DMS53 treated with DMSO at 0.1 percent for 48 hours (cell line): Measurements from ENCODE around the gene OR1A2.
"Not testable (repeated sequence)": the region's sequence is repeated elsewhere in the genome, so short reads cannot be mapped to it uniquely, and the experiment has no call there.

Experiments
- DNase-seq: peaks from one replicate; lab custom pipeline; 2025; ENCODE audit not compliant: unreplicated experiment; lab: John Stamatoyannopoulos, UW

Gene OR1A2

GRCh38 chr17:3197219-3197618 lies at the start of gene OR1A2:
OR1A2 (plus strand) TSS chr17:3197519; CDS start chr17:3197519, 0 bp downstream.
- no peak for DNase-seq

- DNase-seq: no peak
Measured at GRCh38 chr17:3157218-3157617, 40.1 kb upstream of the OR1A2 start.

DNA sequence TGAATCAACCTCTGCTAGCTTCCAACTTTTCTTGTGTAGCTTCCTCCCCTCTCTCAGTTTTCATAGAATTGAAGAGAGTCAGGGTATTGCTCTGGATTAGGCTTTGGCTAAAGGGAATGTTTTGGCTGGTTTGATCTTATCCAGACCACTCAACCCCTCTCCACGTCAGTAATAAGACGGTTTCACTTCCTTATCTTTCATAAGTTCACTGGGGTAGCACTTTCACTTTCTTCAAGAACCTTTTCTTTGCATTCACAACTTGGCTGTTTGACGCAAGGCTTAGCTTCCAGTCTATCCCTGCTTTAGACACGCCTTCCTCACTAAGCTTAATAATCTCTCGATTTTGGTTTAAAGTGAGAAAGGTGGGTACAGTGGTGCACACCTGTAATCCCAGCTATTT lies 29.7 kb upstream of the OR1A2 start:
- DNase-seq: no peak

DNA sequence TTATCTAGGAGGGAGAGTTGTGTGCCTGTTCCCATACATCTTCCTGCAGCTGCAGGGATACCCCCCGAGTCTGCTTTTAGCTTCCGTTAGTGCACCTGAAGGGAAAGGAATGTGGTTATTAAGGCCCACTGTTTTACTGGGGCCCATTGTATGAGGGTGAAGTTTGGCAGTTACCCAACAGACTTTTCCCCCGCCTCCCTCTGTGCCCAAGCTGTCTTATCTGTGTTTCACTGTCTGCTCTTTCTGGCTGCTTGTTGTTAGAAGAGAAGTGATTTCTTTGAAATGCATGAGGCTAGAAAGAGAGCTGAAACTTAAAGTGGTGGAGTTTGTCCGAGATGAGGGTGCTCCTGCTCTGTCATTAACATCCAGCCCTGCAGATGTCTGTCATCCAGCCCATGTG lies 7.4 kb upstream of the OR1A2 start:
- DNase-seq: no peak

GRCh38 chr17:3207367-3207766 lies 10.0 kb downstream of the OR1A2 start, which contains the start of gene OR1A1:
OR1A1 (plus strand) TSS chr17:3207667; CDS start chr17:3215621, 7,954 bp downstream.
- no peak for DNase-seq

DNA sequence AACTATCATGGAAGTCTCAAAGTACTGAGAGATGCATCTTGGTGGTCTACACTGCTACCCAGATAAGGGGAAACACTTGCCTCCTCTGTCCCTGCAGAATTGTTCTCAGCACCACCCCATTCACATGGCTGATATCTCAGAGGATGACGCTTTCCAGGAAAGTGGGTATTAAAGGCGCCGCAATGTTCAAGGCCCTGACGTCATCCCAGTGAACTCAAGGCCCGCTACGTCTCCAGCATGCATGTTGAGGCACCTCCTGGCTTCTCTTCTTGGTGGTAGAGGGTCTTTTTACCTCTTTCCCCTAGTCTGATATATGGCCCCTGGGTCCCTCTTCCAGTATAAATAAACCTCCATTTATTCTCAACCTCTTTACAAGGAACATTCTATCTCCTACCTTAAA lies 11.2 kb downstream of the OR1A2 start:
- DNase-seq: no peak

DNA sequence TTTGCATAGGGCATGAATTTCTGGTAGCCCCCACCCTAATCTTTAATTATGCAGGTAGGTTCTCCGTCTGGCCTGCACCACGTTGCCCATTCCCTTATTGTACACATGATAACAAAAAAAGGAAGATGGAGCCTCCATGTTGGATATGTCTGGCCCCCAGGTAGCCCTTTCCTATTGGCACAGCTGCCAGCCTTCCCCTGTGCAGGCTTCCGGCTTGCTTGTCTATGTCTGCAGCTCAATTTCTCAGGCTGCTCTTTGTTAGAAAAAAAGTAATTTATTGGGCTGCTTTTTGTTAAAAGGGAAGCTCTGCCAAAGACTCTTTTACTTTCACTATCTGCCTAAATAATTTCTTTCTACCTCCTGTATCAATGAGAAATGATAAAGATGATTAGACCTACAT lies 15.7 kb downstream of the OR1A2 start:
- no peak for DNase-seq

DNA sequence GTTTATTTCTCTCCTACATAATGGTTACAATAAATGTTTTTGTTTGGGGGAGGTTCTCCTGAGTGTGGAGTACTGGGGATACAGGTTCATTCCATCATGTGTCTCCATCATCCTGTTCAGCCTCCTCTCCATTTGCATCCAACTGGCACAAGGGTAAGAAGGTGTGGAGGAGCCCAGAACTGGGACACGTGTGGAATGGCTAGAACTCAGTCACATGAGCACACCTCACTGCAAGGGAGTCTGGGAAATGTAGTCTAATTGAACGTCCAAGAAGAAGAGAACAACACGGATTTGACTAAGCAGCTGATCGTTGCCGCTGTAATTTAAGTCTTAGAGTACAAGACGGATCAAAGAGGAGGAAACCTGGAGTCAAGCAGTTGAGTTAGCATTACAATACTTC lies 16.3 kb downstream of the OR1A2 start:
- DNase-seq: no peak

- DNase-seq: not testable (repeated sequence)
Measured at GRCh38 chr17:3219978-3220377, 22.7 kb downstream of the OR1A2 start.

DNA sequence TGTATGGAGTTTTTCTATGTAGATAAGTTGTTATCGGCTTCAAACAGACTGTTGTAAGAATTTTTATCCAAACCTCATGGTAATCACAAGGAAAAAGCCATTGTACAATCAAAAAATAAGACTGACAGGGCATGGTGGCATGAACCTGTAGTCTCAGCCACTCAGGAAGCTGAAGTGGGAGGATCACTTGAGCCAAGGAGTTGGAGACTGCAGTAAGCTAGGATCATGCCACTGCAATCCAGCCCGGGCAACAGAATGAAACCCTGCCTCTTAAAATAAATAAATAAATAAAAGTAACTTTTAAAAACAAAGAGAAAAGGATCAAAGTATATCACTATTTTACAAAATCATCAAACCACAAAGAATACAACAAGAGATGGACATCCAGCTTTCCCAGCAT lies 24.5 kb downstream of the OR1A2 start:
- no peak for DNase-seq

DNA sequence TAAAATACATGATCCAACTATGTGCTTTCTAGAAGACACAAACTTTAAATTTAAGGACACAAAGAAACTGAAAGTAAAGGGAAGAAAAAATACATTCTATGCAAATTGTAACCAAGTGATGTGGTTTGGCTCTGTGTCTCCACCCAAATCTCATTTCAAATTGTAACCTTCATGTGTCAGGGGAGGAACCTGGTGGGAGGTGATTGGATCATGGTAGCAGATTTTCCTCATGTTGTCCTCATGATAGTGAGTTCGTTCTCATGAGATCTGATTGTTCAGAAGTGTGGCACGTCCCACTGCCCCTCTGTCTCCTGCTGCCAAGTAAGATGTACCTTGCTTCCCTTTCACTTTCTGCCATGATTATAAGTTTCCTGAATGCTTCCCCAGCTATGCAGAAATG lies 25.2 kb downstream of the OR1A2 start:
- no peak for DNase-seq

DNA sequence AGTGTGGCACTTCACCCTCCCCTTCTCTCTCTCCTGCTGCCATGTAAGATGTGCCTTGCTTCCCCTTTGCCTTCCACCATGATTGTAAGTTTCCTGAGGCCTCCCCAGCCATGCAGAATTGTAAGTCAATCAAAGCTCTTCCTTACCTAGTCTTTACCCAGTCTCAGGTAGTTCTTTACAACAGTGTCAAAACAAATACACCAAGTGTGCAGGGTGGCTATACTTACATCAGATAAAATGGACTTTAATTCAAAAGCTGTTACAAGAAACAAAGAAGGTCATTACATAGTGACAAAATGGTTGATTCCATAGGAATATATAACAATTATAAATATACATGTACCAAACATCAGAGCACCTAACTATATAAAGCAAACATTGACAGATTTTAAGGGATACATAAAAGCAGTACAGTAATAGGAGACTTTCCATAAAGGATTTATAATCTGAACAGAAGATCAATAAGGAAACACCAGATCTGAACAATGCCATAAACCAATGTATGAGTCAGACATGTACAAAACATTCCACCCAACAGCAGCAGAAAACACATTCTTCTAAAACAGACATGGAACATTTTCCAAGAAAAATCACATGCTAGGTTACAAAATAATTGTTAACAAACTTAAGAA lies 27.5 kb downstream of the OR1A2 start:
- not testable (repeated sequence) for DNase-seq

DNA sequence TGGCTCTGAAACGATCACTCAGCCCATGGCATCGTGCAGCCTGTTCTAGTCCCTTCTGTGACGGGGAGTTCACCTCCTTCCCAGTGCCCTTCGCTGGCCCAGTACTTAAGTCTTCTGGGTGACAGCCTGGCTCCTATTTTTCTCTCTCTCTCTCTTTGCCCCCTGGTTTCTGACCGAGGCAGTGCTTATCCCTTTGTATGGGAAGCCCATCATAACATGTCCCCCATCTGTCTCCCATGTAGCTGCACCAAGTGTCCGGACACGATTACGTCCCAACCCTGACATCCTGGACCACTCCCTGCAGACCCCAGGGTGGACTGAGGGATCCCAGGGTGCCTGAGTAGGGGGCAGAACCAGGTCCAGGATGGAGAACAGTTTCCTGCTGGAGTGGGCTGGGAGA lies 35.0 kb downstream of the OR1A2 start:
- DNase-seq: not testable (repeated sequence)

DNA sequence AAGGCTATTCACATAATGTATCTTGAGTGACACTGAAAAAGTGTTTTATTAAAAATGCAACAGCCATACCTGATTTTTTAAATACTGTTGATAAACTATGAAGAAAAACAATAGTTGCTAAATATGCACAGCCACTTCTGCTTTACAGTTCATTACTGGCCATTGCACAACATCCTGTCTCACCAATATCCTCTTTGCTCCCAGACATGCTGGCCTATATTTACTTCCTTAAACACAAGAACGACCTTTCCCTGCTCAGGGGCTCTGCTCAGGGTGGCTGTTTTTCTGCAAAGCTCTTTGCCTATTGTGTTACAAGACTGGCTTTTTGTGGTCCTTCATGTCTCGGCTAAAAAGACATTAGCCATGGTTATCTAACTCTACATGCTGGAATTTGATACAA lies 41.4 kb downstream of the OR1A2 start:
- not testable (repeated sequence) for DNase-seq

GRCh38 chr17:3241044-3241443 lies 43.7 kb downstream of the OR1A2 start:
- DNase-seq: not testable (repeated sequence)

DNA sequence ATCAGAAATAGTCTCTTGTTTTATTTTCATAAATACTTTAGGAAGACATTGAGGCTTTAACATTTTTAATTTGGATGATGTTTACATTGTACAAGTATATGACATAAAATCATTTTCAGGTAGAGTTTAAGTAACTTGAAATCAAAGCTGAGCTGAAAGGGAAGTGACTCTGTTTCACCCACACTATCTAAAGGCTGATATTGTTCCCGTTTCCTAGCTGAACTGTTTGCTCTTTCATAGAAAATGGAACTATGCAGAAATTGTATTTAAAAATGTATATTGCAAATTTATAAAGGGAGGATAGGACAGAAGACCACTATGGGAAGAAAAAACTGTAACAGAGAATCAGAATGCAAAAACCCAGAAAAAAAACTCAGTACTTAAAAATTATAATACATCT lies 47.5 kb downstream of the OR1A2 start:
- not testable (repeated sequence) for DNase-seq
